ENCODE results near the gene EEFSEC. TPM values are rescaled to one million over a fixed set of nuclear protein-coding genes. Genes with fewer than 3 reads are reported as not detected.

EEFSEC gene
- total RNA-seq, 1 experiment from 2014 or later = 14.0 TPM

- no peaks in the 10 kb centered on the region for H3K27me3 Mint-ChIP-seq (ENCODE audit: insufficient read depth, unreplicated experiment)
- H3K27ac Mint-ChIP-seq (ENCODE audit: unreplicated experiment) = peak overlapping the region; percentile 96
- BruUV-seq (replicated peaks) = no TSS peak
- Histone ChIP-seq H3K27me3 (replicated peaks; ENCODE audit: control insufficient read depth, insufficient read depth, low read length) (no peaks in the 10 kb centered on the region), H3K4me1 (peaks cover 6% of the 10 kb centered on the region; the same call in 1 of the 2 replicates), H3K36me3 (ENCODE audit: control insufficient read depth, insufficient read depth, low read length) (no peaks in the 10 kb centered on the region), H3K9me3 (no peaks in the 10 kb centered on the region), H3K4me3 (ENCODE audit: low read depth, low read length) (peak overlapping the region; percentile 97)
- H3K36me3 Mint-ChIP-seq (ENCODE audit: insufficient read depth, unreplicated experiment) = peaks cover 14% of the 10 kb centered on the region
- peaks cover 18% of the 10 kb centered on the region for H3K4me1 Mint-ChIP-seq (ENCODE audit: low read depth, unreplicated experiment)
- peak overlapping the region; percentile 94 for H3K4me3 Mint-ChIP-seq (ENCODE audit: unreplicated experiment)
- no peaks in the 10 kb centered on the region for H3K9me3 Mint-ChIP-seq (ENCODE audit: unreplicated experiment)
- no peak for TF ChIP-seq CTCF (IDR thresholded peaks at IDR 0.05; ENCODE audit: insufficient read depth in 1 of 2, low read depth in 1 of 2, low read length in 1 of 2, severe bottlenecking in 1 of 2, unreplicated experiment in 1 of 2)
- no peak for DNase-seq
- intact Hi-C loops (cut with micrococcal nuclease; ENCODE audit: unreplicated experiment) = loop anchor here (1.0 kb wide), 1 partner anchor 30 kb away; the partner anchor contains the start of gene EEFSEC
- ChIA-PET CTCF (interaction anchor here (1.0 to 1.6 kb wide), 4 partner anchors 10 to 30 kb away, joined by 3 to 10 read pairs (median 5); no protein-coding TSS in a partner anchor), POLR2A (interaction anchor here (1.8 kb wide), 1 partner anchor 30 kb away, joined by 14 read pairs; the partner anchor contains the start of gene EEFSEC)
Measured at GRCh38 chr3:128123156-128123537, 30.1 kb upstream of the EEFSEC start.

DNA sequence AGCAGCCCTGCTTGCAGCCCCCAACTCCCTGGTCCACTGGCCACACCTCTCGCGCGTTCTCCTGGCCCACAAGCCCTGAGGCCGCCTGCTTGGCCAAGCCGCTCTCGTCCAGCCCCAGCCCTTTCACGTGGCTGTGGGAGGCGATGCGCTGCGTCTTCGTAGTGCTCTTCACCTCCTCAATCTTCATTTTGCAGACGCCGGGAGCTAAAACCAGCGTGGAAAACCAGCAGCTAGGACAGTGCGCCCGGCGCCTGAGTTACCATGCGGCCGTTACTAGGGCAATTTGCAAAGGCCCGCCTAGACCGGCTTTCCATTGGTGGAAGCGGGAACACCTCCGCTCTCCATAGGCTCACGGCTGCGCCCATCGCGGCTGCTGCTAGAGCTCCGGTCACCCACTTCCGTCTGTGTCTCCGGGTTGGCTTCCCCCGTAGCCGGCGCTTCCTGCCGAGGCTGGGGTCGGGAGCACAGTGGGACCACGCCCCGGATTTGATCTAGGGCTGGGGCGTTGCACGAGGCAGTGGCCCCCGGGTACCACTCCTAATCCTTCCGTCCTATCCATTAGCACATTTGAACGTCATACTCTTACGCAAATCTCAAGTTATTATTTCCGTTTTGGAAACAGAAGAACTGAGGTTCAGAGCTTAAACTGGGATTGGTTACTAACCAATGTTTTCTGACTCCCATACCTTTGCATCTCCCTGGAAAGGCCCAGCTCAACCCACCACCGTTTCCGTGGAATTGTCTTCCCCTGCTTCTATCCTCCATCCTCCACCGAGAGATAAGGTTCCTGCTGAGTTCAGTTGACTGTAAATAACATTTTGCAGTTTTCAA is 29.5 kb upstream of the EEFSEC start, which contains the start of gene RUVBL1:
TSS of gene RUVBL1 (minus strand) at position 275 of the 831 bp plus-strand sequence. CDS start at position 187, 88 bp downstream.
- H3K9me3 ChIP-seq = no peaks in the 10 kb centered on the region
- Mint-ChIP-seq H3K27me3 (ENCODE audit: insufficient read depth, unreplicated experiment) (no peaks in the 10 kb centered on the region), H3K9me3 (ENCODE audit: unreplicated experiment) (no peaks in the 10 kb centered on the region), H3K36me3 (ENCODE audit: insufficient read depth, unreplicated experiment) (peaks cover 14% of the 10 kb centered on the region), H3K27ac (ENCODE audit: unreplicated experiment) (peak within 1 kb of the TSS; percentile 96), H3K4me1 (ENCODE audit: low read depth, unreplicated experiment) (peaks cover 18% of the 10 kb centered on the region), H3K4me3 (ENCODE audit: unreplicated experiment) (peak within 1 kb of the TSS; percentile 94)
- peak within 1 kb of the TSS; percentile 97 for H3K4me3 ChIP-seq (ENCODE audit: low read depth, low read length)
- CTCF ChIA-PET = interaction anchor here (0.6 to 1.6 kb wide), 5 partner anchors 9 to 225 kb away, joined by 3 to 10 read pairs (median 5); no protein-coding TSS in a partner anchor
- H3K36me3 ChIP-seq (ENCODE audit: control insufficient read depth, insufficient read depth, low read length) = no peaks in the 10 kb centered on the region
- peak; percentile 97 for DNase-seq
- H3K4me1 ChIP-seq = peaks cover 6% of the 10 kb centered on the region; the same call in 1 of the 2 replicates
- POLR2A ChIA-PET = interaction anchor here (0.5 to 1.8 kb wide), 5 partner anchors 30 to 756 kb away, joined by 3 to 14 read pairs (median 3); partner anchors contain the start of genes ACAD9 and EEFSEC
- H3K27me3 ChIP-seq (replicated peaks; ENCODE audit: control insufficient read depth, insufficient read depth, low read length) = no peaks in the 10 kb centered on the region
- no TSS peak for BruUV-seq (replicated peaks)
- intact Hi-C loops (cut with micrococcal nuclease; ENCODE audit: unreplicated experiment) = loop anchor here (1.0 kb wide), 1 partner anchor 30 kb away; the partner anchor contains the start of gene EEFSEC
- no peak for TF ChIP-seq CTCF (IDR thresholded peaks at IDR 0.05; ENCODE audit: insufficient read depth in 1 of 2, low read depth in 1 of 2, low read length in 1 of 2, severe bottlenecking in 1 of 2, unreplicated experiment in 1 of 2)

GRCh38 chr3:128127236-128127635 is 26.0 kb upstream of the EEFSEC start:
- H3K9me3 Mint-ChIP-seq (ENCODE audit: unreplicated experiment) = no peaks in the 10 kb centered on the region
- TF ChIP-seq CTCF (IDR thresholded peaks at IDR 0.05; ENCODE audit: insufficient read depth in 1 of 2, low read depth in 1 of 2, low read length in 1 of 2, severe bottlenecking in 1 of 2, unreplicated experiment in 1 of 2) = no peak
- H3K36me3 Mint-ChIP-seq (ENCODE audit: insufficient read depth, unreplicated experiment) = peaks cover 14% of the 10 kb centered on the region
- Histone ChIP-seq H3K27me3 (replicated peaks; ENCODE audit: control insufficient read depth, insufficient read depth, low read length) (no peaks in the 10 kb centered on the region), H3K4me1 (peaks cover 6% of the 10 kb centered on the region; the same call in 1 of the 2 replicates), H3K36me3 (ENCODE audit: control insufficient read depth, insufficient read depth, low read length) (no peaks in the 10 kb centered on the region), H3K4me3 (ENCODE audit: low read depth, low read length) (no peak overlapping the region), H3K9me3 (no peaks in the 10 kb centered on the region)
- intact Hi-C loops (cut with micrococcal nuclease; ENCODE audit: unreplicated experiment) = no loop called here
- no peaks in the 10 kb centered on the region for H3K27me3 Mint-ChIP-seq (ENCODE audit: insufficient read depth, unreplicated experiment)
- H3K4me1 Mint-ChIP-seq (ENCODE audit: low read depth, unreplicated experiment) = peaks cover 13% of the 10 kb centered on the region
- H3K4me3 Mint-ChIP-seq (ENCODE audit: unreplicated experiment) = no peak overlapping the region
- BruUV-seq (replicated peaks) = no TSS peak
- POLR2A ChIA-PET = no interaction called here
- CTCF ChIA-PET = interaction anchor here (1.0 kb wide), 1 partner anchor 32 kb away, joined by 3 read pairs; no protein-coding TSS in a partner anchor
- no peak for DNase-seq
- peak overlapping the region; percentile 18 for H3K27ac Mint-ChIP-seq (ENCODE audit: unreplicated experiment)
